NCI-H2029 treated with DMSO at 0.1 percent for 48 hours (cell line): Measurements from ENCODE around the gene PPARGC1A.

Experiments used
- DNase-seq: peaks from one replicate; lab custom pipeline; 2025; lab: John Stamatoyannopoulos, UW

Gene PPARGC1A

DNA sequence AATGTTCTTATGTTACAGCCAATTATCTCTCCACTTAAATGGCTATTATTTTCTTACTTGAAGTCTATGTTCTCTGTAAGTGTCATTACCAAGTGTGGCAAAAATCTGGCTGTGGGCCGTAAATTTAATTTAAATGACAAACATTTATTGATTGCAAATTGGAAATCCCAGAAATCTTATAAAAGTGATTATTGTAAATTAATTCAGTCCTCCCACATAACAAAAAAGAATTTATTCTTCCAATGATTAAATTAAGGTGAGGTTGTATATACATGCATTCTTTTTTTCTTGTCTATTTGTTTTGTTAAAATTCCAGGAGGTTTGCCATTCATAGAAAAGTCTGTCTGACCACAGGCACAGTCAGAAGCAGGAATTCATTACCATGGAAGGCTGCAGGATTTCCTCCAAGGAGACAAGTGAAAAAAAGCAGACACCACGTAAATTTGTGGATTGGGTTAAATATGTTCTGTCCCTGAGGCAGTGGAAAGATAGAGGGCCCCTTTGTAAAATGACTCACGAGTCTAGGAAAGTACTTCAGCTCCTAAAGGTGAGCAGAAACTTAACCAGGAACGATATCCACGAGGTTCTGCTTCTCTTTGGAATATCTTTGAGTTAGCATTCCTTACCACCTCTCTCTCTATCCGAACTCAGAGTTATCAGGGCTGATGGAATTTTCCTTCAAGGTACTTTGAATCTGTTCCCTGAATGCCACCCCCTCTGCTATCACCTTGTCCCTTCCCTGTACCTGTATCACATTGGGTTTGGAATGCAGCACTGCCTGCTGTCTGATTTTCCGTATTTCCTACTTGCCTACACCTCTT lies 10.7 kb downstream of the PPARGC1A start:
- DNase-seq: peak; percentile 40

DNA sequence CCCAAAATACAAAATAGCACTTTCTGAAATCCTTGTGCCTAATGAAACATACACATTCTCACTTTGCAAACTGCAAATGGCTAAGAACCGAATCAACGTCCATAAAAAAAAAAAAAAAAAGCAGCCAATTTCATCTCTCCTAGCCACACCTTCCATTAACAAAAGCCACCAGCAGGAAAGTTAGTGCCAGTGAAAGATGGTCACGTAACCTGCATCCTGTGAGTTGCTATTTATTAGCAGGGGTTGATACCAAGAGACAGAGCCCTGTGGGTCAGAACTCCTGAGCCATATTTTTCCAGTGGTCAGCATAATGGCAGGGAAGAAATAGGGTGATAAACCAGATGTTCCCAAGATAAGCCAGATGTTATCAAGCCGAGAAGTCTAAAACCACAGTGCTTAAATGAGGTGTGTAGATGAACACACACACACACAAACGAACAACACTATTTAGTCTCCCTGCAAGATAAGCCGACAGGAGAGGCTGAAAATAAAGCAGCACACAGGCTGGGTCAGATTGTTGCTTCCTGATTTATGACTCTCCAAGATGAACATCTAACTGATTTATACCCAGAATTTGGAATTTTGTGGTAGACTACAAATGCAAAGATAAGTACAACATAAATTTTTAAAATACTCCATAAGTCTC lies 11.5 kb downstream of the PPARGC1A start:
- DNase-seq: peak; percentile 28

DNA sequence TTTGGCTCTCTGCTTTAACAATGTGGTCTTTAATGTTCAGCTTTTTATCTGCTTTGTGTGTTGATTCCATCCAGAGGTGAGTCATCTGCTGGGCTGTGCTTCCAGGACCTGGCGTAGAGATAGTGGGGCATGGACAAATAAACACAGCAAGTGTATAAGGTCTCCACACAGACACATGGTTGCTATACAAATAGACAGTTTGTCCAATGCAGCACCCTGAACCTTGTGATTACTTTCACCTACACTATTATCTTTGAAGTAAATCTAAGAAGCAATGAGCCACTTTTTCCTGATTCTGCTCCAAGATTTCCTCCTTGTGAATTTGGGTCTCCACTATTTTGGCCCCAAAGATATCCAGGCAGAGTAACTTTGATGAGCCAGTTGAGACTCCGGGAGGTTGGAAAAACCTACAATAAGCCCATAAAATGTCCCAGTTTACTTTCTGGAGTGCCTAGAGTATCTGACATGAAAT lies 12.1 kb downstream of the PPARGC1A start:
- peak; percentile 37 for DNase-seq

DNA sequence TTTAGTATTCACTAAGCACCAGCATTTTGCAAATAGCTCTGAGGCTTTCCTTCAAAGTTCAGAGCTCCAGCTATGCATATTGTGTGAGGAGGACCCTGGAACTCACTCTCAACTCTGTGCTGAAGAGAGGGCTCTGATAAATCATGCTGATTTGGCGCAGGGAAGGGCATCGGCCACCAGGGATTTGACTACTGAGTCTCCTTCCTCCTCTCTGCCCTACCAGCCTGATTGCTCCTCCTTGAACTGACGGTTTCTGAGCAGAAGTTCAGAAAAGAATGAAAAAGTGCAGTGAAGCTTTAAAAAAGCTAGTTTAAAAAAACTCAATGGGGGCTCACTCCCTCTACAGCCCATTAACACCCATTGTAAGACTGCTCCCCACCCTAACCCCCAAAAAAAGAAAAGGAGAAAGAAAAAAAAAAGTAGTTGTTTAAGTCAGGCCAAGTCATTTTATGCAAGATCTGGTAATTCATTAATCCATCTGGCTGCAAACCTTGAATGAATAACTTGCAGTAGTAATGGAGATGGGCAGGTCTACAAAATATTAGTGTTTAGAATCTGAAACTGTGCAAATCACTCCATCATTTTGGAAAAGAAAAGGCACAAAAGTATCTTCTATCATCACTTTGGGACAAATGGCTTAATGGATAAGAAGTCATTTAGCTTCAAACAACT lies 13.3 kb downstream of the PPARGC1A start:
- DNase-seq: no peak

DNA sequence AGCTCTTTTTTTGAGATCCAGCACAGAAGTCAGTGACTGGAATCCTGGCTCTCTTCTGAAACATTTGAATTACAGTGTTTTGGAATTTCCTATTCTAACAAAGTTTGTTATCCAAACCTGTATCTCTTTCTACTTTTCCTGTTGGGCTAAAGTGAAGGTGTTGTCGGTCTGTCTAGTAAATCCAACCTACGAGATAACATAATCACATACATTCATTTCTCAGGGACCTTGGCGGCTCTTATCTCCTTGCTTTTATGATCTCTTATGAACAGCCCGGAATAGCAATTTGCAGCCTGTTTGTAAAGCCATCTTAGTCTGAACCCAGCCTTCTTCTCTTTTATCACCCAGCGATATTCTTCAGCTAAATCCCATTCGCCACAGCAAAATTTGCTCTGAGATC lies 14.5 kb downstream of the PPARGC1A start:
- DNase-seq: no peak

DNA sequence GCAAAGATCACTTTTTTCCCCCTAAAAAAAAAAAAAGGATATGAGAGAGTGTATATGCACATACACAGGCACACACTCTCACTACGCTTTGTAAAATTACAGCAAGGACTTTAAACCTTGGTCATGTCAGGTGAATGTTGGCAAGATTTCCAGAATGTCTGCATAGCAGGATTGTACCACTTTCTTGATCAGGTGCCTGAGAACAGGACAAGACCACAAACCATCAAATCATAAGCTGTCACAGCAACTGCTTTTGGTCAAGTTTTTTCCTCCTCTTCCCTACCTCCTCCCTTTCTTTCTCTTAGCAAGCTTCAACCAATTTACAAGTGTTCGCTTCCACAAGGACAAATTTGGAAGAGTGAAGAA lies 15.3 kb downstream of the PPARGC1A start:
- no peak for DNase-seq

DNA sequence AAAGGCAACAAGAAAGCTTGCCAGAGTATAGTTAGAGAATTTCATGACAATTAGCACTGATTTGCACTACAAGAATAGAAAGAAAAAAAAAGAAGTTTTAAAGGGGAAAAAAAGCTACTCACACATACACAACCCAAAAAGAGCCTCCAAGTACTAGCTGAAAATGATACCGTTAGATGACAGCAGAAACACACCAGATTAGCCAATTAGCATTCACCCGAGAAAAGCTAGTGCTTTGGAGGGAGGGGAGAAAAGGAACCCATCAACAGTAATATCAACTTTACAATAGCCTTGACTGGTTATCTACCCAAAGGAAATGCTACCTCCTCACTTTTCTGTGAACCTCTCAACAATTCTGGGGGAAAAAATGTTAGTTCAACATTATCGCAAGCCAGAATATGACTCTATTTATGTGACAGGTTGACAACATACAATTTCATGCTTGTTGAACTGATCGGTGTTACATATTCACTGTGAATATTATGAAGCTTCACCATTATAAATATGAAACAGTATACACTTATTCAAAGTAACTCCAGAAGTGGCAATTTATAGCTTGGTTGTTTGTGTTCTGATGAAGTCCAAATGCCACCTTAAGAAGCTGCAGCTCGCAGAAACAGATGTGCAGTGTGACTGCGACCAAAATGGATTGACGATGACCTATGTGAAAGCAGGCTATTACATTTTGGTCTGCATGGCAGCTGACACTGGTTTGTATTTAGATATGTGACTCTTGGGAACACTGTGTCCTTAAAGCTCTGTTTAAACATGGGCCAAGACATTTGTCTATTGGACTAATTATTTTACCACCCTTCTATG lies 15.9 kb downstream of the PPARGC1A start:
- no peak for DNase-seq

DNA sequence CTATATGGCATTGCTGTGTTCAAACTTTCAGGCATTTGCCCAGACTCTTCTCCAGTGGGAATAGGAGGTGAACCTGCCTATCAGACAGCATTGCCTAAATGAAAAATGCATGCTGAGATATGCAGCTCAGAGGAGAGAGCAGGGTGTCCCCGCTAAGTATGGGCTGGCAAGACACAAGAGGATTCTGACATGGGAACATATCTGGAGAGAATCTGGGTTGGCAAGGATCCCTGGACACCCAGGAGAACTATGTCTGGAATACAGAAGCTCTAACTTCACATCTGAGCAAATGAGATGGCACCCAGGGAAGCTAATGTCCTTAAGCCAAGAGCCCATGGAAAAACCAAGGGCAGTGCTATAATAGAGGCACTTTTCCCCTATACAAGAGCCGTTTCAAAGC lies 18.4 kb downstream of the PPARGC1A start:
- no peak for DNase-seq

DNA sequence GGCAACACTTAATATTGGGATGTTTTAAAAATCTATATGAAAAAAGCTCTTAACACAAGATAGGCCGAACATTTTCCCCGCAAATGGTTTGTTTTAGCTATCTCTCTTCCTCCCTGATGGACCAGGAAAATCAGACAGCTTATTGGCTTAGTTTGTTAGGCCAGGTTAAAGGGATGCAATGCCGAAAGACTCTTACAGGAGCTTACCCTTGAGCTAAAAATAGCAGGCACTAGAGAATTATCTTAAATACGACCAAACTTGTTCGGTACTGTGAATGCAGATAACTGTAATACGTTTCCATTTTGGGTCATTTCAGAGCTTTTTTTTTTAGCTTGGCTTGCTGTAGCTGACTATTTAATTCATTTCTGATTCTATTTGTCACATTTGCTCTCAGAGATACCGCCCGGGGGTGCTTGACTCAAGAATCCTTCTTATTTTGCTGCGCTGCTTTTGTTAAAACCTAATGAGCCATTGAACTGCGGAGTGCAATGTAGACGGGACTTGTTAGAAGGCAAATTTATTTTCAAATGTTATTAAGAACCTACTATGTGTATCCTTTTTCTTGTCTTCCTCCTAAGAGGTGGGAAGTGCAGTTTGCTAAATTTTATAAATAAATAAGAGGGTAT lies 23.3 kb downstream of the PPARGC1A start:
- DNase-seq: no peak

DNA sequence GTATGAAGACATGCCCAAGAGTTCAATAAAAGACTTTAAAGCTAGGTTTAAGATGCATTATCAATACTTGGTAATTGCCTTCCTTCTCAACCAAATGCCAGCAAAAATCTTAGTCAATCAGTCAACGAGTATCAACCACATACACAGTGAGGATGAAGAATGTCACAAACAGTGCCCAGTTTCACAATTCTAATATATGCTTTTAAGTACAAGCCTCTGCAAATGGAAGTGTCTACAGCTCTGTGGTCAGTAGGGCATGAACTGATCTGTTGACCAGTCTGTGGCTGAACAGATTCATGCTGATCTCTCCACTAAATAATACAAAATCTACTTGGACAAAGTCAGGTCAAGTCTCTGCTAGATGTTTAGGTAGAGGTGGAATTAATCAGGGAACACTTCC lies 27.9 kb downstream of the PPARGC1A start:
- no peak for DNase-seq

DNA sequence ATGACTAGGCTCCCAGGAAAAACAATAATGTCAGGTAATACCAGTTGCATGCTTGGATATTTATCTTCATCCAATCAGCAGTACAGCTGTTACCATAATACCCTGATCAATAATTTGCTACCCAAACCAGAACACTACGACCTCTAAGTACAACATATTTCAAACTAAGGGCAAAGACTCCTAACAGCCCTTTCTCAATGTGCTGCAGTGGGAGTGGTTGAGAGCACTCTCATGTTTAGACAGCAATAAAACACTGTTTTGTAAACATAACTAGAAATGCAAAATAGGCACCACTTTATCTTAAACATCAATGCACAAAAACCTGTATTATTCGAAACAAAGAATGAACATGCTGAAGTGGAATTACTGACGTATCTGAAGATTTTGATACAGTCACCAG lies 28.9 kb downstream of the PPARGC1A start:
- DNase-seq: no peak

DNA sequence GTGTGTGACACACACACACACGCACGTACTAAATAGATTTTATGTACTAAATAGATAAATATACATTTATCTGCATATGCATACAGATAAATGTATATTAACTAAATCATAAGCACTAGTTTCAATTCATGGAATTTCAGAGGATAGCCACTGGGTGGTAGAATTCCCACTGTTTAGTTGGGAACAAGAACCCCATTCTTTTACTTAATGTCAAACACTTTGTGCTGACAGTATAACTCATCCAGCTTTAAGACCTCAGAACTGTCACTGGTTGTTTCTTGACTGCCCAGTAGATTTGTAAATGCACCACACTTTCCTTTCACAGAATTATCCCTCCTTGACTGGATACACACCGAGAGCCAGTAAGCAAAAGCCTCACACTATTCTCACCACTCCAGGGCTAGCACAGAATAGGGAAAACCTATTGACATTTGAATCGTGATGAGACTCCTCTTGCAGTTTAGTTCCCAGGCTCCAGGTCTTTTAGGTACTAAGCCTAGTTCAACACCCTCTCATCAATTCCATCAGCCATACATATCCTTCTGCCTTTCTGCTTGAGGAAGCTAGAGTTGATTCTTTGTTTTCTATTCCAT lies 32.4 kb downstream of the PPARGC1A start:
- no peak for DNase-seq

DNA sequence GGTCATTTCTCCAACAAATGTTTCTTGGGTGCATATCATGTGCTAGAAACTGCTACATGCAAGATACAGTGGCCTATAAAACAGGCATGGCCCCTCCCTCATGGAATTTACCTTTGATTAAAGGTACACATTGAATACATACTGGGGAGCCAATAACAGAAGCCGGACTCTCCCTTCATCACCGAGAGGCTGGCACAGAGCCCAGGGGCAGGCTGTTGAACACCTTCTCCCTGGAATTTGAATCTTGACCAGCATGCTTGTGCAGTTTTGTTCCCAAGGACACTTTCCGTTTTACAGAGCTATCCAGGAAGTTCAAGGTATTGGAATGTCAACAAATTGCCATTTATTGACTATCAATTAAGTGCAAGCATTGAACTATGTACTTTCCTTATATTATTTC lies 33.2 kb downstream of the PPARGC1A start:
- DNase-seq: no peak

DNA sequence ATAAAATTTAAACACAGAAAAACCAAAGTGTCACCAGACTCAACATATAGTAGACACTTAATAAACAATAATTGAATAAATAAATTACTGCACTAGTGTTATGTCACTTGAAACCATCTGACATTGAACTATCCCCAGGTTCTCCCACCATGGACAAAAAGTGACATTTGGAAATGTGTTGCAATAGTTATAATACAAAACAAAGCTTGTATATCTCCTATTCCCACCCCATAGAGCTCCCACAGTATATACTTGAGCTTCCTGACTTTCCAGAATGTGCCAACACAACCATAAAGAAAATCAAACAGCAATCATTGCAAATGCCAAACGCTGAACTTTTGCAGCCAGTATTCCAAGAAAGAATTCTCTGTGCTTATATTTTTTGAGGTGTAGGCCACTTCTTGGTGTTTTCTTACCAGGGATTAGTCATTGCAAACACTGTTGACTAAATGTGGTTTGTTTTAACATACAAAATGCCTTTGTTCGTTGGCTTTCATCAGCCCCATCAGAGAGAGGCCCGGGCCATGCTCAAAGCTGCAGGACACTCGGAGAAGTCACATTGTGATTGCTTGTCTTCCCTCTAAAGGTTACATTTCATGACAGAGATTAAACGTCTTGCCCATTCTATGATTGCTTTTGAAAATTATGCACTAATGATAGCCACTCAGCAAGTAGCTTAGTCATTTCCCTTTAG lies 33.8 kb downstream of the PPARGC1A start:
- no peak for DNase-seq

DNA sequence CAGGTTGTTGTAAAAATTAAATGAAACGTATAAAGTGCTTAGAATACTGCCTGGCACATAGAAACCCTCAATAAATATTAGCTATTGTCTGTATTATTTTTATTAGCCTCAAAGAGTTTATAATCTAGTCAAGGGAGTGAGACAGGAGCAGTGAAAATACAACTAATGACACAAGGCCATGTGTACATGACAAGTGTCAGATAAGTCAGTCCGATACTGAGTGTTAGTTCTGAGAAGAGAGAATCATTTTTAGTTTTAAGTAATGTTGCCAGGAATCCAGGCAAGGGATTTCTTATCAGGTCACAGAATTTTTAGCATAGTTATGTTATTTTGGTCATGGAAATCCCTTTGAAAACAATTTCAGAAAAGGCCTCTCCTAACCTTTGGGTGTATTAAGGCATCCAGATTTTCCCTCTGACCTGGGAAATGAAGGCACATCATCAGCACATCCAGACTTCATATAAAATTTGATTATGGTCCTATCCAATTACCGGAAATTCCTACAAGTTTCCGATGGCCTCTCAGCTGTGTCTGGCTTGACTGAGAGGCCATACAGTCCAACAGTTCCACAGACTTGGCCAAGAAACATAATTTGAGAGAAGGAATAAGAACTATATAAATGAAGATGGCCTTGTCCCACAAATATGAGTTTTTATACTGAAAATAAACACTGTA lies 35.7 kb downstream of the PPARGC1A start:
- no peak for DNase-seq

DNA sequence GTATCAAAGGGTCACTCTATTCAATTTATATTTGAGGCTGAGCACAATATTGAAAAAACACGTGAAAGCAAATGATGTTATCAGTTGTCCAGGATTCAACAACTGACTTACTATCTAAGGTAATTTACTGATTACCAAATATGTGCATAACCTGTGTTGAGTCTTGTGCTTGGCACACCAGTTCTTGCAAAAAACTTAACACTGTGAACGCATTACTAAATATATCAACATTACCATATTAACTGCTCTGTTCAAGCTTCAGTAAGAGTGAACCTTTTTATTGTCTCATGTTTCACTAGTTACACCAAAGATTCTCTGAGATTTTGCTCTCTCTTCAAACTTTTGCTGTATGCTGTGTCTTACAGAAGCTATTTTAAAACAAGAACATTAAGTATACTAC lies 38.4 kb downstream of the PPARGC1A start:
- DNase-seq: no peak

DNA sequence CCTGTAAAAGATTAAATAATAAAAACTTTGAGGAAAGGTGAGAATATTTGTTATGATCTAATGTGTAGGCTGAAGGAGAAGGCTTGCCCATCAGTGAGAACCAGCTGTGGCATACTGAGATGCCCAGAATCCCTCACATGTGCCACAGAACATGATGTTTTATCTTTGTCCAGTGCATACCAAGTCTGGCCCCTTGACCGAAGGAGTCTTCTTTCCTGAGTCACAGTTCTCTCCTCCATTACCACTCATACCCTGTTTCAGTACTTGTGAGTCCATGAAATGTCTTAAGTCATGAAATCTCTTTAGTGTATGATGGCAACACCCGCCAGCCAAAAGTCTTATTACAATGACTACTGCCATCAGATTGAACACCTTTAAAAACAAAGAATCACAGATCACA lies 42.7 kb downstream of the PPARGC1A start:
- DNase-seq: no peak

DNA sequence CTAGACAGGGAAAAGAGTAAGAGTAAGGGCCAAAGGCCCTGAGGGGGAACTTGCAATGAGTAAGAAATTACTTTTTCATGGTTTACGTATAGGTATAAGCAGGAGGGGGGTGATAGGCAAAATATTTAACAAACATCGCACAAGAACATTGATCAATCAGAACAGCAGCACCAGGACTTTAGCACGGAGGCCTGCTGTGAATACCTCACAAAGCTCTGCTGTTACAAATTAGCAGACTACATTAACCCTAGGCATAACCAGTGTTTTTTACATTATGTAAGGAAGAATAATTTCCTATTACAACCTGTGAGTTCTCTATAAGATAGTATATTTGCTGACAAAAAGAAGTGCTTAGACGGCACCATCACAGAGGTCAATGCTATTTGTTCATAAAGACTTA lies 44.9 kb downstream of the PPARGC1A start:
- no peak for DNase-seq

DNA sequence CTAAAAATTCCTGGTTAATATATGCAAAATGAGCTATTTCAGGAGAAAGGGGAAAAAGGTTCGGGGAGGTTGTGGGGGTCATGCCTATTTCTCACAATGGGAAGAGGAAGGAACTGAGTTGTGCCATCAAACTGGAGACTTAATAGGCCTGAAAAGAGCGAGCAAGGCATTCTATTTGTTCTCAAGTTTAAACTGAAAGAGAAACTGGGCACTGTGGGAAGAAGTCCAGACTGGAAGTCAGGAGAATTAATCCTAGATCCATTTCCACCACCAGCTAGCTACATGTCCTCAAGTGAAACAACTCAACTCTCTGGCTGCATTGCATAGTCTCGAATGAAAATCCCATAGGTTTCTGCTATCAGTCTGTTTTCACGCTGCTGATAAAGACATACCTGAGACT lies 50.6 kb downstream of the PPARGC1A start:
- no peak for DNase-seq

DNA sequence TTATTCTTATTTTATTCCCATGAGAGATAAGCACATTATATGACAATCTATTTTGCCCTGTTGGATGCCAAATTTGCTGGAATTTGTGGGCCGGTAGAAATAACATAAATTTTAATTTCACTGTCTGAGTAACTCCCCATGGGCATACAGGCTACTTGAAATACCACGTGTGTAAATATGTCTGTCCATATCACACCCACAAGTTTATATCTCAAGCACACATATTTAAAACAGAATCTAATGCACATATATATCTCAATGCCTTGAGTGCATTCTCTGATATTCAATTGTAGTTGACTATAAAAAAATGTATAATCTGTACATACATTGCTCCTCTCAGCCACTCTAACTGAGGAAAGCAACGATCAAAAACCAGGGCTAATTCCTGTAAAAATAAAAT lies 51.2 kb downstream of the PPARGC1A start:
- DNase-seq: no peak
